Keratinocyte (primary cell): Measurements from ENCODE around the gene ZFP3.
"Not testable (repeated sequence)": the region's sequence is repeated elsewhere in the genome, so short reads cannot be mapped to it uniquely, and the experiment has no call there.

Experiments
- EZH2 ChIP-seq: IDR thresholded peaks from one replicate; pipeline ENCODE4 v1.6.1; 2012; ENCODE audit warnings: inconsistent platforms, mild to moderate bottlenecking, low read length, moderate library complexity
- TF ChIP-seq, protein P1 (sequence below), 3 experiments: IDR thresholded peaks in 1 of 3; conservative IDR thresholded peaks in 1 of 3; optimal IDR thresholded peaks in 1 of 3; 2 replicates in 2 of 3; 3 replicates in 1 of 3; pipeline versions ENCODE3 to v1.5.1; 2011; ENCODE audit warnings: low read length in 3 of 3, mild to moderate bottlenecking in 3 of 3, moderate library complexity in 2 of 3, control low read depth in 1 of 3, inconsistent platforms in 1 of 3; ENCODE audit not compliant: insufficient read depth in 2 of 3; ENCODE audit errors: extremely low read depth in 1 of 3

DNA sequence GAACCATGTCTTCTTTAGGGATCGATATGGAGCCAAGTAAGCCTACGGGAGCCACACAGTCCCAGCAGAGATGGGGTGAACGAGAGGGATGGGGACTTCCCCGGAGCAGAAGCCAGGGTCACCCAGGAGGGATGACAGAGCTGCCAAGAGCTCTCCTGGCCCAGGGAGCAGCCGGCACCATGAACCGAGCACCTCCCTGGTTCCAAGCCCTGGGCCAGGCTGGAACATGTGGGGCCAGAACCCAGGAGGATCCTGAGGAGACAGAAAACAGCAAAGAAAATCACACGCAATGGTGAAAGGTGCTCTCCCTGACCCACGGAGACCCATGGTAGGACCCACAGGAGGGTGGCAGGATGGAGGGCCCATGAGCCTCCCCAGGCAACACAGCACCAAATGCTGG is 55.7 kb downstream of the ZFP3 start:
- TF ChIP-seq, protein P1, sequence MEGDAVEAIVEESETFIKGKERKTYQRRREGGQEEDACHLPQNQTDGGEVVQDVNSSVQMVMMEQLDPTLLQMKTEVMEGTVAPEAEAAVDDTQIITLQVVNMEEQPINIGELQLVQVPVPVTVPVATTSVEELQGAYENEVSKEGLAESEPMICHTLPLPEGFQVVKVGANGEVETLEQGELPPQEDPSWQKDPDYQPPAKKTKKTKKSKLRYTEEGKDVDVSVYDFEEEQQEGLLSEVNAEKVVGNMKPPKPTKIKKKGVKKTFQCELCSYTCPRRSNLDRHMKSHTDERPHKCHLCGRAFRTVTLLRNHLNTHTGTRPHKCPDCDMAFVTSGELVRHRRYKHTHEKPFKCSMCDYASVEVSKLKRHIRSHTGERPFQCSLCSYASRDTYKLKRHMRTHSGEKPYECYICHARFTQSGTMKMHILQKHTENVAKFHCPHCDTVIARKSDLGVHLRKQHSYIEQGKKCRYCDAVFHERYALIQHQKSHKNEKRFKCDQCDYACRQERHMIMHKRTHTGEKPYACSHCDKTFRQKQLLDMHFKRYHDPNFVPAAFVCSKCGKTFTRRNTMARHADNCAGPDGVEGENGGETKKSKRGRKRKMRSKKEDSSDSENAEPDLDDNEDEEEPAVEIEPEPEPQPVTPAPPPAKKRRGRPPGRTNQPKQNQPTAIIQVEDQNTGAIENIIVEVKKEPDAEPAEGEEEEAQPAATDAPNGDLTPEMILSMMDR (optimal IDR thresholded peaks at IDR 0.05 in 1 of 3, IDR thresholded peaks at IDR 0.05 in 1 of 3, conservative IDR thresholded peaks at IDR 0.05 in 1 of 3; ENCODE audit: extremely low read depth in 1 of 3, insufficient read depth in 2 of 3, low read length in 3 of 3) = not testable (repeated sequence)
- TF ChIP-seq EZH2 = not testable (repeated sequence)
